AG04450 (cell line): Measurements from ENCODE around the gene ORC1. TPM values are rescaled to one million over a fixed set of nuclear protein-coding genes. Genes with fewer than 3 reads are reported as not detected.
A peak's percentile ranks its signal among the peaks of the same experiment; 100 is the strongest.

Source experiments
- CTCF ChIA-PET: fragments of 300-600, 350-600 bp; formaldehyde crosslinking; extraction: SDS; loops from one replicate; lab custom pipeline; 2022; ENCODE audit warnings: antibody characterized with exemption, inconsistent platforms; lab: Charles Lee
- POLR2A ChIA-PET: fragments of 350-600 bp; formaldehyde crosslinking; extraction: SDS; loops from one replicate; lab custom pipeline; 2021; ENCODE audit warnings: antibody characterized with exemption, inconsistent platforms; lab: Yijun Ruan, JAX
- DNase-seq: peaks from one replicate; pipeline ENCODE4 v3.0.0-alpha.2; 2011; ENCODE audit warnings: low read depth, low spot score
- H3K27ac ChIP-seq: one replicate; pipeline ENCODE4 v1.5.1; 2012; ENCODE audit warnings: low read depth, low read length, control low read depth
- H3K27me3 ChIP-seq: one replicate; pipeline ENCODE4 v1.6.0; 2012; ENCODE audit warnings: low read length; ENCODE audit not compliant: control insufficient read depth, insufficient read depth
- H3K4me3 ChIP-seq: 2 replicates; pipeline ENCODE4 v1.5.1; 2011; ENCODE audit warnings: mild to moderate bottlenecking, low read depth, low read length, control low read depth
- H3K9me3 ChIP-seq: 2 replicates; pipeline ENCODE4 v1.5.1; 2012; ENCODE audit warnings: low read length; ENCODE audit not compliant: control insufficient read depth, insufficient read depth
- polyA minus RNA-seq: library from RNA; depleted of rRNA, polyadenylated mRNA; stranded (reverse); fragments of >200 nt; gene quantifications from 2 replicates; pipeline ENCODE4 v1.2.3, GENCODE V29; 2011; rRNA and poly(A)+ RNA removed
- polyA plus RNA-seq: library from polyadenylated mRNA; depleted of rRNA; stranded (reverse); fragments of >200 nt; gene quantifications from 2 replicates; pipeline ENCODE4 v1.2.3, GENCODE V29; 2011; rRNA removed
- TF ChIP-seq, protein P1 (sequence below): IDR thresholded peaks from 2 replicates; pipeline ENCODE4 v1.5.1; 2011; ENCODE audit warnings: low read depth, low read length, control low read depth, inconsistent platforms

Gene ORC1
- polyA plus RNA-seq: 2.1 and 2.3 TPM in 2 replicates
- polyA minus RNA-seq: 2.6 and 3.5 TPM in 2 replicates

GRCh38 chr1:52404116-52404974, at the start of gene ORC1, which contains the start of gene PRPF38A:
Gene ORC1 (minus strand): TSS chr1:52404423. CDS start chr1:52402223, 2,200 bp downstream.
Gene PRPF38A (plus strand): TSS chr1:52404602. CDS start chr1:52404750, 148 bp downstream.
- no peaks in the 10 kb centered on the region for H3K9me3 ChIP-seq
- H3K27ac ChIP-seq: peak within 1 kb of the TSS; percentile 86
- H3K27me3 ChIP-seq: no peaks in the 10 kb centered on the region
- ChIA-PET POLR2A (interaction anchor here (0.5 to 2.2 kb wide), 9 partner anchors 9 to 322 kb away, joined by 3 to 9 read pairs (median 3); partner anchors contain the start of genes CC2D1B, TUT4 and ZYG11B), CTCF (interaction anchor here (1.1 to 1.3 kb wide), 3 partner anchors 11 to 277 kb away, joined by 3 to 4 read pairs (median 3); no protein-coding TSS in a partner anchor)
- peak within 1 kb of the TSS; percentile 97 for H3K4me3 ChIP-seq
- peak; percentile 90 for DNase-seq
- TF ChIP-seq, protein P1, sequence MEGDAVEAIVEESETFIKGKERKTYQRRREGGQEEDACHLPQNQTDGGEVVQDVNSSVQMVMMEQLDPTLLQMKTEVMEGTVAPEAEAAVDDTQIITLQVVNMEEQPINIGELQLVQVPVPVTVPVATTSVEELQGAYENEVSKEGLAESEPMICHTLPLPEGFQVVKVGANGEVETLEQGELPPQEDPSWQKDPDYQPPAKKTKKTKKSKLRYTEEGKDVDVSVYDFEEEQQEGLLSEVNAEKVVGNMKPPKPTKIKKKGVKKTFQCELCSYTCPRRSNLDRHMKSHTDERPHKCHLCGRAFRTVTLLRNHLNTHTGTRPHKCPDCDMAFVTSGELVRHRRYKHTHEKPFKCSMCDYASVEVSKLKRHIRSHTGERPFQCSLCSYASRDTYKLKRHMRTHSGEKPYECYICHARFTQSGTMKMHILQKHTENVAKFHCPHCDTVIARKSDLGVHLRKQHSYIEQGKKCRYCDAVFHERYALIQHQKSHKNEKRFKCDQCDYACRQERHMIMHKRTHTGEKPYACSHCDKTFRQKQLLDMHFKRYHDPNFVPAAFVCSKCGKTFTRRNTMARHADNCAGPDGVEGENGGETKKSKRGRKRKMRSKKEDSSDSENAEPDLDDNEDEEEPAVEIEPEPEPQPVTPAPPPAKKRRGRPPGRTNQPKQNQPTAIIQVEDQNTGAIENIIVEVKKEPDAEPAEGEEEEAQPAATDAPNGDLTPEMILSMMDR: peak; percentile 60

DNA sequence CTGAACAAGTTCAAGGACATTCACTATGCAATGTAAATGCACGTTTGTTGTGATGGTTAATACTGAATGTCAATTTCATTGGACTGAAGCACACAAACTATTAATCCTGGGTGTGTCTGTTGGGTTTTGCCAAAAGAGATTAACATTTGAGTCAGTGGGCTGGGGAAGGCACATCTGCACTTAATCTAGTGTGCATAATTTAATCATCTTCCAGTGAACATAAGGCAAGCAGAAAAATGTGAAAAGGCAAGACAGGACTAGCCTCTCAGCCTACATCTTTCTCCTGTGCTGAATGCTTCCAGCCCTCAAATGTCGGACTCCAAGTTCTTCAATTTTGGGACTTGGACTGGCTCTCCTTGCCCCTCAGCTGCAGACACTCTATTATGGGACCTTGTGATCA, 40.2 kb upstream of the ORC1 start:
- CTCF ChIA-PET: interaction anchor here (1.6 kb wide), 1 partner anchor 241 kb away, joined by 6 read pairs; no protein-coding TSS in a partner anchor
- DNase-seq: no peak
- Histone ChIP-seq H3K9me3 (no peaks in the 10 kb centered on the region), H3K4me3 (no peak overlapping the region), H3K27ac (no peak overlapping the region), H3K27me3 (no peaks in the 10 kb centered on the region)
- TF ChIP-seq, protein P1: no peak
- POLR2A ChIA-PET: no interaction called here

- H3K27me3 ChIP-seq: no peaks in the 10 kb centered on the region
- POLR2A ChIA-PET: no interaction called here
- TF ChIP-seq, protein P1: no peak
- DNase-seq: no peak
- CTCF ChIA-PET: no interaction called here
- H3K4me3 ChIP-seq: no peak overlapping the region
- H3K9me3 ChIP-seq: no peaks in the 10 kb centered on the region
- H3K27ac ChIP-seq: no peak overlapping the region
These were observed 35.8 kb upstream of the ORC1 start for GRCh38 chr1:52439976-52440375.

DNA sequence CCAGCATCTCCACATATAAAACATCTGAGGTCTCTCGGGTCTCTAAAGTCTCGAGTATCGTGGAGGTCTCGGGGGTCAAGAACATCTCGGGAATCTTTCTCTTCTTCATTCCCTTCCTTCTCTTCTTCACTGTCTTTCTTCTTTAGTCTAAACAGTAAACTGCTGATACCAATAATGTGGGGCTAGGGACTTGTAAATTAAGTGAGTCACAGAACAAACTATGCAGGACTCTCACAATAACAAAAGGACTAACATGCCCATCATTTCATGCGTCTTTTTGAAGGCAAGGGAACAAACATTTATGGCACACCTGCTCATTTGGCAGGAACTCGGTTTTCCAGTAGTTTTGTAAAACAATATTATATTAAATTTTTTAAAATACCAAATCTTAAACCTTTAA, 32.6 kb upstream of the ORC1 start:
- CTCF ChIA-PET: no interaction called here
- DNase-seq: no peak
- no peak overlapping the region for H3K27ac ChIP-seq

More for the DNA sequence above, 32.6 kb upstream of the ORC1 start:
- TF ChIP-seq, protein P1: no peak
- POLR2A ChIA-PET: no interaction called here
- Histone ChIP-seq H3K4me3 (no peak overlapping the region), H3K27me3 (no peaks in the 10 kb centered on the region), H3K9me3 (no peaks in the 10 kb centered on the region)
